Progenitor cell of endocrine pancreas (in vitro differentiated cells): ENCODE measurements around the gene MADCAM1. TPM values are rescaled to one million over a fixed set of nuclear protein-coding genes. Genes with fewer than 3 reads are reported as not detected.
A peak's percentile ranks its signal among the peaks of the same experiment; 100 is the strongest.

ENCODE experiments used
- DNase-seq: peaks from one replicate; pipeline ENCODE4 v3.0.0; 2021; ENCODE audit warnings: low spot score; ENCODE audit not compliant: unreplicated experiment
- H3K27ac Mint-ChIP-seq: 2 replicates; pipeline ENCODE4 v1.8.0; 2021; ENCODE audit warnings: mild to moderate bottlenecking, moderate library complexity, mixed read lengths
- H3K27me3 Mint-ChIP-seq: 2 replicates; pipeline ENCODE4 v1.8.0; 2021; ENCODE audit warnings: mixed read lengths
- H3K36me3 Mint-ChIP-seq: 2 replicates; pipeline ENCODE4 v1.8.0; 2022; ENCODE audit warnings: mixed read lengths; ENCODE audit not compliant: insufficient read depth
- H3K4me1 Mint-ChIP-seq: 2 replicates; pipeline ENCODE4 v1.8.0; 2021; ENCODE audit warnings: low read depth, mixed read lengths
- H3K4me3 Mint-ChIP-seq: 2 replicates; pipeline ENCODE4 v1.8.0; 2021; ENCODE audit warnings: low read depth, mild to moderate bottlenecking, moderate library complexity, mixed read lengths
- H3K9me3 Mint-ChIP-seq: 2 replicates; pipeline ENCODE4 v1.8.0; 2021; ENCODE audit warnings: low read depth, mixed read lengths
- CTCF ChIP-seq: fragments of 200-600 bp; sonication (generic); IDR thresholded peaks from one replicate; pipeline ENCODE4 v1.5.0; 2021; ENCODE audit warnings: antibody characterized with exemption, mild to moderate bottlenecking; ENCODE audit not compliant: unreplicated experiment
- total RNA-seq: library from RNA; stranded (reverse); gene quantifications from 2 replicates; pipeline ENCODE4 v1.2.1, GENCODE V29; 2021

The MADCAM1 gene
- total RNA-seq, 1 donor from 2014 or later = 0.77 TPM

- H3K36me3 Mint-ChIP-seq = peaks cover 4% of the 10 kb centered on the region
- peaks cover 16% of the 10 kb centered on the region for H3K27me3 Mint-ChIP-seq
- no peaks in the 10 kb centered on the region for H3K4me1 Mint-ChIP-seq
- H3K27ac Mint-ChIP-seq = no peak overlapping the region
- TF ChIP-seq CTCF = no peak
- no peak for DNase-seq
- no peak overlapping the region for H3K4me3 Mint-ChIP-seq
- no peaks in the 10 kb centered on the region for H3K9me3 Mint-ChIP-seq
These were observed 27.9 kb downstream of the MADCAM1 start for GRCh38 chr19:524062-524674.

- no peaks in the 10 kb centered on the region for H3K4me1 Mint-ChIP-seq
- H3K27me3 Mint-ChIP-seq = peaks cover 16% of the 10 kb centered on the region
- H3K9me3 Mint-ChIP-seq = no peaks in the 10 kb centered on the region
- DNase-seq = no peak
- no peak for TF ChIP-seq CTCF
- no peak overlapping the region for H3K4me3 Mint-ChIP-seq
- no peak overlapping the region for H3K27ac Mint-ChIP-seq
- peaks cover 4% of the 10 kb centered on the region for H3K36me3 Mint-ChIP-seq
These were observed 28.7 kb downstream of the MADCAM1 start for GRCh38 chr19:525029-525428.

- Mint-ChIP-seq H3K27me3 (peaks cover 14% of the 10 kb centered on the region), H3K4me1 (no peaks in the 10 kb centered on the region), H3K4me3 (no peak overlapping the region), H3K36me3 (peaks cover 3% of the 10 kb centered on the region), H3K27ac (no peak overlapping the region), H3K9me3 (no peaks in the 10 kb centered on the region)
- DNase-seq = no peak
- no peak for TF ChIP-seq CTCF
These were observed 29.7 kb downstream of the MADCAM1 start for GRCh38 chr19:525857-526419.

DNA sequence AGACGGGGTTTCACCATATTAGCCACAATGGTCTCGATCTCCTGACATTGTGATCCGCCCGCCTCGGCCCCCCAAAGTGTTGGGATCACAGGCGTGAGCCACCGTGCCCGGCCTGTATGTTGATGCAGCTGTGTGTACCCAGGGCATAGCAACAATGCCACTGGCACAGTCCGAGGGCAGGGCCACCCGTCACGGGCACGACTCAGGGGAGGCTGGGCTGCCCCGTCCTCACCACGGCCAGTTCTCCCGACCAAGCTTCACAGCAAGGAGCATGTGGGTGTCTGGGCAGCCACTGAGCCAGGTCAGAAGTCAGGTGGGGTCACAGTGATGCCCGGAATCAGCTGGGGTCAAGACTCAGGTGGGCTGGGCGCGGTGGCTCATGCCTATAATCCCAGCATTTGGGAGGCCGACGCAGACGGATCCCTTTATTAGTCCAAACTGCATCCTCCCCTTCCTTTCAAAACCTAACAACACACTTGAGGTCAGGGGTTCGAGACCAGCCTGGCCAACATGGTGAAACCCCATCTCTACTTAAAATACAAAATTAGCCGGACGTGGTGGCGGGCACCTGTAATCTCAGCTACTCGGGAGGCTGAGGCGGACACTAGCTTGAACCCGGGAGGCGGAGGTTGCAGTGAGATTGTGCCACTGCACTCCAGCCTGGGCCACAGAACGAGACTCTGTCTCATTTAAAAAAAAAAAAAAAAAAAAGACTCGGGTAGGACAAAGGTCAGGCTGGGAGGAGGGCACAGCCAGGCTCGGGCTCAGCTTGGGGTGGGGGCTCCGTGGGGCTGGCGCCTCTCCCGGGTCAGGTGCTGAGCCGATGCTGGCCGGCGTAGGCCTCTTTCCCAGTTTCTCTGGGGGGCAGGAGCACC lies 34.1 kb downstream of the MADCAM1 start:
- H3K27me3 Mint-ChIP-seq = peaks cover 10% of the 10 kb centered on the region

More for the DNA sequence above, 34.1 kb downstream of the MADCAM1 start:
- no peaks in the 10 kb centered on the region for H3K9me3 Mint-ChIP-seq
- no peak for TF ChIP-seq CTCF
- no peaks in the 10 kb centered on the region for H3K36me3 Mint-ChIP-seq
- peak overlapping the region; percentile 92 for H3K27ac Mint-ChIP-seq
- DNase-seq = no peak
- H3K4me1 Mint-ChIP-seq = peaks cover 7% of the 10 kb centered on the region
- peak overlapping the region; percentile 80 for H3K4me3 Mint-ChIP-seq
